Ascending aorta (tissue), 2 donors: ENCODE results near the gene EMILIN2. TPM values are rescaled to one million over a fixed set of nuclear protein-coding genes. Genes with fewer than 3 reads are reported as not detected.

Experiments used
- DNase-seq, 2 donors: peaks; one replicate each; pipeline ENCODE4 v3.0.0-alpha.2; 2019; ENCODE audit warnings: low spot score in 2 of 2
- H3K27ac ChIP-seq, 2 donors: fragments of 200-600 bp; sonication (generic); one replicate each; pipeline ENCODE4 v1.5.1; 2016 to 2017; ENCODE audit warnings: mild to moderate bottlenecking in 1 of 2
- H3K27me3 ChIP-seq: fragments of 200-600 bp; sonication (generic); one replicate; pipeline ENCODE4 v1.5.1; 2017
- H3K36me3 ChIP-seq, 2 donors: fragments of 200-600 bp; sonication (generic); one replicate each; pipeline ENCODE4 v1.5.1; 2016
- H3K4me1 ChIP-seq, 2 donors: fragments of 200-600 bp; sonication (generic); one replicate each; pipeline ENCODE4 v1.5.1; 2016 to 2017; ENCODE audit warnings: mild to moderate bottlenecking in 1 of 2
- H3K4me3 ChIP-seq, 2 donors: fragments of 200-600 bp; sonication (generic); one replicate each; pipeline ENCODE4 v1.5.1; 2016 to 2017; ENCODE audit warnings: mild to moderate bottlenecking in 1 of 2
- H3K9me3 ChIP-seq, 2 donors: fragments of 200-600 bp; sonication (generic); one replicate each; pipeline ENCODE4 v1.5.1; 2016
- intact Hi-C: fragments of 100-400 bp; cut with DNase I; formaldehyde crosslinking; loops from one replicate; pipeline ENCODE4 v1.15.1; 2023
- total RNA-seq: library from RNA; depleted of rRNA; stranded (reverse); fragments of >200 nt; gene quantifications from one replicate; pipeline ENCODE4 v1.1.0, GENCODE V29; 2016
- TF ChIP-seq, protein P1 (sequence below), 3 experiments: fragments of 200-600 bp in 2 of 3; fragments of 450-650 bp in 1 of 3; sonication (generic) in 2 of 3; IDR thresholded peaks; one replicate each; pipeline ENCODE4 v1.5.1; 2016 to 2019; ENCODE audit warnings: antibody characterized with exemption in 3 of 3, mild to moderate bottlenecking in 1 of 3, moderate library complexity in 1 of 3

EMILIN2 gene
- total RNA-seq, 1 donor from 2014 or later, result 22.4 TPM

DNA sequence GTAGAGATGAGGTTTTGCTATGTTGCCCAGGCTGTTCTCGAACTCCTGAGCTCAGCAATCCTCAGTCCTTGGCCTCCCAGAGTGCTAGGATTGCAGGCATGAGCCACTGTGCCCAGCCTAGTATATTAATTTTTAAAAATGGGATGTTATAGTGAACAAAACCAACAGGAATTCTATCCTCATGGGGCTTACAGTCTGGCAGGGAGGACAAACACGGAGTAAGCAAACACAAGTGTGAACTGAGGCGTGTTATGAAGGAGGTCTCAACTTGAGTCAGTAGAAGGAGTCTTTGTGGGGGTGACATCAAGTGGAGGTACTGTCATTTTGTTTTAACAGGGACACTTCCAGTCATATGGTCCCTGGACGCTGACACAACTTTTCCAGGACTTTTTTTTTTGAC, 33.1 kb downstream of the EMILIN2 start:
- TF ChIP-seq, protein P1, sequence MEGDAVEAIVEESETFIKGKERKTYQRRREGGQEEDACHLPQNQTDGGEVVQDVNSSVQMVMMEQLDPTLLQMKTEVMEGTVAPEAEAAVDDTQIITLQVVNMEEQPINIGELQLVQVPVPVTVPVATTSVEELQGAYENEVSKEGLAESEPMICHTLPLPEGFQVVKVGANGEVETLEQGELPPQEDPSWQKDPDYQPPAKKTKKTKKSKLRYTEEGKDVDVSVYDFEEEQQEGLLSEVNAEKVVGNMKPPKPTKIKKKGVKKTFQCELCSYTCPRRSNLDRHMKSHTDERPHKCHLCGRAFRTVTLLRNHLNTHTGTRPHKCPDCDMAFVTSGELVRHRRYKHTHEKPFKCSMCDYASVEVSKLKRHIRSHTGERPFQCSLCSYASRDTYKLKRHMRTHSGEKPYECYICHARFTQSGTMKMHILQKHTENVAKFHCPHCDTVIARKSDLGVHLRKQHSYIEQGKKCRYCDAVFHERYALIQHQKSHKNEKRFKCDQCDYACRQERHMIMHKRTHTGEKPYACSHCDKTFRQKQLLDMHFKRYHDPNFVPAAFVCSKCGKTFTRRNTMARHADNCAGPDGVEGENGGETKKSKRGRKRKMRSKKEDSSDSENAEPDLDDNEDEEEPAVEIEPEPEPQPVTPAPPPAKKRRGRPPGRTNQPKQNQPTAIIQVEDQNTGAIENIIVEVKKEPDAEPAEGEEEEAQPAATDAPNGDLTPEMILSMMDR (IDR thresholded peaks at IDR 0.05), result no peak
- peak overlapping the region in 1 of 2 donors; percentile 93 for H3K27ac ChIP-seq
- H3K4me1 ChIP-seq, result peaks cover 0 to 39% of the 10 kb centered on the region in 2 donors
- no peaks in the 10 kb centered on the region for H3K27me3 ChIP-seq
- DNase-seq, result no peak
- H3K9me3 ChIP-seq, result no peaks in the 10 kb centered on the region
- no peak overlapping the region for H3K4me3 ChIP-seq
- no peaks in the 10 kb centered on the region for H3K36me3 ChIP-seq
- intact Hi-C loops, result loop anchor here (2.0 kb wide), 2 partner anchors 25 to 33 kb away; partner anchors contain the start of gene EMILIN2

DNA sequence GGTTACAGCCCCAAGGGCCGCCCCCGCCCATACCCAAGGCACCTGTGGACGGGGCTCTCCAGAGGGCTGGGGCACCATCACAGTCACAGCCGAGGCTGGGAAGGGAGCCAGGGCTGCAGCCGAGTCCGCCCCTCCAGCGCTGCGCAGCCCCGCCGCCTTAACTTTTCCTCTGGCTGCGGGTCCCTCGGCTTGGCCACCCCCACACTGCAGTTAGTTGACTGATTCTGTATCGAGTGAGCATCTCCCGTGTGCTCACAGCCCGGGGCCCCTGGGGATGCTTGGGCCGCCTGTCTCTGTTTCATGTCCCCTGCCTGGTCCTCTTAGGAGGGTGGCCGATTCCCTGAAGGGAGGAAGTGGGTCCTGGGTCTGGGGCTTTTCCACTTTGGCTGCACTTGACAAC, 33.7 kb downstream of the EMILIN2 start:
- no peaks in the 10 kb centered on the region for H3K36me3 ChIP-seq
- H3K9me3 ChIP-seq, result no peaks in the 10 kb centered on the region
- no peaks in the 10 kb centered on the region for H3K27me3 ChIP-seq
- TF ChIP-seq, protein P1 (IDR thresholded peaks at IDR 0.05), result no peak
- DNase-seq, result no peak
- H3K27ac ChIP-seq, result peak overlapping the region; percentile 82 to 93
- peaks cover 0 to 33% of the 10 kb centered on the region in 2 donors for H3K4me1 ChIP-seq
- no peak overlapping the region for H3K4me3 ChIP-seq
- intact Hi-C loops, result loop anchor here (2.0 kb wide), 2 partner anchors 24 to 34 kb away; partner anchors contain the start of gene EMILIN2

DNA sequence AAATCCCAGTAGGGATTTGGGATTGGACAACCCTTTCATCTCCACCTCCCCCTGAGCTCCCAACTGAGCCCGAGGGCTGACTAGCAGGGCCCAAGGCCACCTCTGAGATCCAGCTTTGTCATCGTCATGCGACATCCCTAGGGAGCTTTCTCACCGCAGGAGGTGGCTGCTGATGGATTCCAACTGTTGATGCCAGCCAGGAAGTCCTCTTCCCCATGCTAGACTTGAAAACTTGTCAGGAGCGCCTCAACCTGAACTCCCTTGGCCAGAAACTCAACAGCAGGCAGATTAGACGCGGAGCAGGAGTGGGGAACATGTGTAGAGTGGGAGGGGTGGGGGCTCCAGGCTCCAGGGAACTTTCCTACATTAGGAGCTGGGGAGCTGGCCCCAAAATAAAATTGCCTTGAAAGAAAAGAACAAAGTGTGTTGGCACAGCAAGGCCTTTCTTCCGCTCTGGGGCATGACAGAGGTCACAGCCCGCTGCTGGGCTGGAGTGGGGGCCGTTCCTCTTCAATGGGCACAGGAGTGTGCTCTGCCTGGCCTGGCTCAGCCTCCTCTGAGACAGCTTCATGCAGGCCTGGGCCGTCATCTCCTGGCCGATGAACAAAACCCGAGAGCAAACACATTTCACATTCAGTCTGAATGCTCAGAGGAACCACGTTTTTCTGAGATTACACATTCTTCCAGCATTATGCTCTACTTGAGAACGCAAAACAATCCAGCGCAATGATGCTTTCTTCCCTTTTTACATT, 34.5 kb downstream of the EMILIN2 start:
- Histone ChIP-seq H3K27ac (peak overlapping the region; percentile 82 to 93), H3K9me3 (no peaks in the 10 kb centered on the region), H3K36me3 (peaks cover 0 to 2% of the 10 kb centered on the region in 2 donors), H3K4me3 (no peak overlapping the region), H3K4me1 (peaks cover 0 to 27% of the 10 kb centered on the region in 2 donors), H3K27me3 (no peaks in the 10 kb centered on the region)
- TF ChIP-seq, protein P1 (IDR thresholded peaks at IDR 0.05), result peak in 1 of 3 experiments; percentile 7
- intact Hi-C loops, result loop anchor here (2.0 kb wide), 2 partner anchors 24 to 34 kb away; partner anchors contain the start of gene EMILIN2
- peak in 1 of 2 donors; percentile 92 for DNase-seq

DNA sequence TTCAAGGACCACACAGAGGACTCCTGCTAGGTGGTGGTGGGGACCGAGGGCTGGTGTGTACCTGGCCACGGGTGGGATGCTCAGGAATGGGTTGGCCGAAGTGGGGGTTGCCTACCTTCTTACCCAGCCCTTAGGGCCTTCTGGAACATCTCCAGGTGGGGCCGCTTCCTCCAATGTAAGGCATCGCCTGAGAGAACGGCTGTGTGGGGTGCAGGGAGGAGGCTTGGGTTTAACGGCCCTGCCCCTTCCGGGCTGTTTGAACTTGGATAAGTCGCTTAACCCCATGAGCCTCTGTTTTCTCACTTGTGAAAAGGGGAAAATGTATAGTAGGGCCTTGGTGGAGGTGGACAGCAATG, 35.0 kb downstream of the EMILIN2 start:
- H3K9me3 ChIP-seq, result no peaks in the 10 kb centered on the region
- H3K4me3 ChIP-seq, result no peak overlapping the region
- no peak for DNase-seq
- TF ChIP-seq, protein P1 (IDR thresholded peaks at IDR 0.05), result no peak
- intact Hi-C loops, result loop anchor here (2.0 kb wide), 2 partner anchors 23 to 35 kb away; partner anchors contain the start of gene EMILIN2
- H3K4me1 ChIP-seq, result peaks cover 0 to 25% of the 10 kb centered on the region in 2 donors
- no peaks in the 10 kb centered on the region for H3K27me3 ChIP-seq
- peaks cover 0 to 8% of the 10 kb centered on the region in 2 donors for H3K36me3 ChIP-seq
- peak overlapping the region; percentile 82 to 93 for H3K27ac ChIP-seq

DNA sequence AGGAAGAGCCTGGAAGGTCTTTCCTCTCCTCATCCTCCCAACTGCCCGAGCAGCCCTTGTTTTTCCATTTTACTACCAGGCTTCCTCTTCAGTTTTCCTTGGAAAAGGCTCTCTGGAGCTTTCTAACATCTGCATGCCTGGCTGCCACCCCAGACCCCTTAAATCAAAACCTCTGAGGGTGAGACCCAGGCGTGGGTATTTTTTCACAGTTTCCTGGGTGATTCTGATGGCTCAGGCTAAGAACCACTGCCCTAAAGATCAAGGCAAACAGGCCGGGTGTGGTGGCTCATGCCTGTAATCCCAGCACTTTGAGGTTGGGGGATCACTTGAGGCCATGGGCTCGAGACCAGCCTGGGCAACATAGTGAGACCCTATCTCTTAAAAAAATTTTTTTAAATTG, 35.4 kb downstream of the EMILIN2 start:
- intact Hi-C loops, result no loop called here
- Histone ChIP-seq H3K27ac (peak overlapping the region; percentile 82 to 93), H3K4me3 (no peak overlapping the region), H3K36me3 (peaks cover 0 to 9% of the 10 kb centered on the region in 2 donors), H3K4me1 (peaks cover 0 to 21% of the 10 kb centered on the region in 2 donors), H3K27me3 (no peaks in the 10 kb centered on the region), H3K9me3 (no peaks in the 10 kb centered on the region)
- DNase-seq, result no peak
- TF ChIP-seq, protein P1 (IDR thresholded peaks at IDR 0.05), result no peak
